ENCODE results near the gene FHDC1.

DNA sequence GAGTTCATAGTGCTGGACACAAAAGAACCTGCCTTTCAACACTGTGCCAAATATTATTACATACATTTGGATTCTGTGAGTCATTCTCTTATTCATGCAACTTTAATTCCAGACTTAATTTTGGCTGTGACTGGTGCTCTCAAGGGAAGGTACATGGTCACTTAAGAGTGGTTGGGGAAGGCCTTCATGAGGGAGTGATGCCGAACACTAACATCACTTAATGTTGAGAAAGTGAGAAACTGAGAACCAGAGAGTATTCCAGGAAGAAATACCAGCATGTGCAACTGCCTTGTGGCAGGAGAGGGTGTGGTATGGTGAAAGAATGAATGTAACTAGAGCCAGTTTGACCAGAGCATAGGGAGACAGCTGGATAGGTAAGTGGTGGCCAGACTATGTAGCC, 41.5 kb upstream of the FHDC1 start:
- TF ChIP-seq, protein P1, sequence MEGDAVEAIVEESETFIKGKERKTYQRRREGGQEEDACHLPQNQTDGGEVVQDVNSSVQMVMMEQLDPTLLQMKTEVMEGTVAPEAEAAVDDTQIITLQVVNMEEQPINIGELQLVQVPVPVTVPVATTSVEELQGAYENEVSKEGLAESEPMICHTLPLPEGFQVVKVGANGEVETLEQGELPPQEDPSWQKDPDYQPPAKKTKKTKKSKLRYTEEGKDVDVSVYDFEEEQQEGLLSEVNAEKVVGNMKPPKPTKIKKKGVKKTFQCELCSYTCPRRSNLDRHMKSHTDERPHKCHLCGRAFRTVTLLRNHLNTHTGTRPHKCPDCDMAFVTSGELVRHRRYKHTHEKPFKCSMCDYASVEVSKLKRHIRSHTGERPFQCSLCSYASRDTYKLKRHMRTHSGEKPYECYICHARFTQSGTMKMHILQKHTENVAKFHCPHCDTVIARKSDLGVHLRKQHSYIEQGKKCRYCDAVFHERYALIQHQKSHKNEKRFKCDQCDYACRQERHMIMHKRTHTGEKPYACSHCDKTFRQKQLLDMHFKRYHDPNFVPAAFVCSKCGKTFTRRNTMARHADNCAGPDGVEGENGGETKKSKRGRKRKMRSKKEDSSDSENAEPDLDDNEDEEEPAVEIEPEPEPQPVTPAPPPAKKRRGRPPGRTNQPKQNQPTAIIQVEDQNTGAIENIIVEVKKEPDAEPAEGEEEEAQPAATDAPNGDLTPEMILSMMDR (IDR thresholded peaks at IDR 0.05; ENCODE audit: low read length) = no peak
- no peak for TF ChIP-seq EZH2 (IDR thresholded peaks at IDR 0.05; ENCODE audit: borderline replicate concordance, low read length)

All from OCI-LY1 (cell line).